Transverse colon (tissue), 4 donors: ENCODE data around the gene SRRM3. TPM values are rescaled to one million over a fixed set of nuclear protein-coding genes. Genes with fewer than 3 reads are reported as not detected.

Source experiments
- DNase-seq: peaks from one replicate; pipeline ENCODE4 v3.0.0-alpha.2; 2019
- H3K27ac ChIP-seq, 4 donors: fragments of 200-600 bp; sonication (generic); 2 replicates each; pipeline ENCODE4 v1.5.1; 2016 to 2018; ENCODE audit warnings: inconsistent platforms in 4 of 4
- H3K27me3 ChIP-seq: fragments of 200-600 bp; sonication (generic); 2 replicates; pipeline ENCODE4 v1.5.1; 2017; ENCODE audit warnings: inconsistent platforms
- H3K36me3 ChIP-seq, 4 donors: fragments of 200-600 bp; sonication (generic); 2 replicates each; pipeline ENCODE4 v1.5.1; 2017 to 2019; ENCODE audit warnings: inconsistent platforms in 4 of 4
- H3K4me1 ChIP-seq, 4 donors: fragments of 200-600 bp; sonication (generic); 2 replicates each; pipeline ENCODE4 v1.5.1; 2017 to 2020; ENCODE audit warnings: inconsistent platforms in 4 of 4
- H3K4me3 ChIP-seq, 4 donors: fragments of 200-600 bp; sonication (generic); 1 replicate in 1 of 4; 2 replicates in 3 of 4; pipeline versions ENCODE4 v1.5.1 to v1.6.1; 2017 to 2019; ENCODE audit warnings: inconsistent platforms in 4 of 4
- H3K9me3 ChIP-seq, 2 donors: fragments of 200-600 bp; sonication (generic); 2 replicates each; pipeline ENCODE4 v1.5.1; 2017 to 2019; ENCODE audit warnings: inconsistent platforms in 2 of 2
- CTCF ChIP-seq, 5 experiments: fragments of 200-600 bp in 3 of 5; fragments of 450-650 bp in 2 of 5; sonication (generic) in 3 of 5; IDR thresholded peaks; 1 replicate in 2 of 5; 2 replicates in 3 of 5; pipeline ENCODE4 v1.5.1; 2016 to 2017; ENCODE audit warnings: antibody characterized with exemption in 5 of 5, inconsistent platforms in 3 of 5, mild to moderate bottlenecking in 2 of 5, moderate library complexity in 1 of 5
- EP300 ChIP-seq: sonication (generic); formaldehyde crosslinking; IDR thresholded peaks from one replicate; pipeline ENCODE4 v1.6.1; 2017; ENCODE audit warnings: antibody characterized with exemption, low read depth
- POLR2A ChIP-seq: fragments of 450-650 bp; IDR thresholded peaks from one replicate; pipeline ENCODE4 v1.6.1; 2016; ENCODE audit warnings: antibody characterized with exemption, mild to moderate bottlenecking, moderate library complexity
- POLR2AphosphoS5 ChIP-seq, 3 donors: sonication (generic); formaldehyde crosslinking; IDR thresholded peaks; one replicate each; pipeline ENCODE4 v1.6.1; 2016; ENCODE audit warnings: antibody characterized with exemption in 3 of 3
- WGBS, 2 donors: methylation state at CpG; one replicate each; pipeline ENCODE4 v1.1.5; 2018; ENCODE audit warnings: low coverage in 1 of 2; 5-methylcytosine and 5-hydroxymethylcytosine counted together
- in situ Hi-C, 4 donors: fragments of 200-750 bp; cut with MboI; loops; one replicate each; pipeline versions ENCODE4 v1.15.0 to v1.15.1; 2017; ENCODE audit warnings: low sequenced_read_pairs in 3 of 4, low pct_ligation_motif_present in 1 of 4, low pct_unique_long_range_greater_than_20kb in 1 of 4
- intact Hi-C: fragments of 100-400 bp; cut with DNase I; formaldehyde crosslinking; loops from one replicate; pipeline ENCODE4 v1.15.1; 2023; ENCODE audit warnings: low total_unique reads
- total RNA-seq, 4 donors: library from RNA; depleted of rRNA; stranded (reverse); fragments of >200 nt; gene quantifications; one replicate each; pipeline ENCODE4 v1.1.0, GENCODE V29; 2016

Gene SRRM3
- total RNA-seq, 4 donors from 2014 or later, result 0.82 to 1.4 (median 1.1) TPM; not detected in 1

GRCh38 chr7:76326646-76327233, 125.0 kb downstream of the SRRM3 start:
- in situ Hi-C loops (no loop called here), intact Hi-C loops (no loop called here)
- H3K4me1 ChIP-seq, result peaks cover 0 to 14% (median 2%) of the 10 kb centered on the region in 4 donors
- H3K27ac ChIP-seq, result peak overlapping the region in 1 of 4 donors; percentile 10
- no peak for DNase-seq
- WGBS, 2 donors, result 54 to 65% methylated on average over 3 to 5 of the region's 5 CpGs
- H3K9me3 ChIP-seq, result no peaks in the 10 kb centered on the region
- TF ChIP-seq POLR2AphosphoS5 (IDR thresholded peaks at IDR 0.05), result no peak
- no peak for TF ChIP-seq EP300
- TF ChIP-seq CTCF (IDR thresholded peaks at IDR 0.05), result no peak
- TF ChIP-seq POLR2A, result no peak
- no peak overlapping the region for H3K4me3 ChIP-seq
- peaks cover 0 to 20% (median 8%) of the 10 kb centered on the region in 4 donors for H3K36me3 ChIP-seq
- no peaks in the 10 kb centered on the region for H3K27me3 ChIP-seq

- intact Hi-C loops, result no loop called here
- in situ Hi-C loops, result no loop called here
- no peak for DNase-seq
- Histone ChIP-seq H3K36me3 (peaks cover 0 to 20% (median 8%) of the 10 kb centered on the region in 4 donors), H3K4me1 (peaks cover 0 to 22% (median 2%) of the 10 kb centered on the region in 4 donors), H3K4me3 (no peak overlapping the region), H3K27me3 (no peaks in the 10 kb centered on the region), H3K27ac (no peak overlapping the region), H3K9me3 (no peaks in the 10 kb centered on the region)
- WGBS, 2 donors, result 41 to 65% methylated on average over 4 to 7 of the region's 7 CpGs
- TF ChIP-seq EP300 (no peak), CTCF (IDR thresholded peaks at IDR 0.05) (no peak), POLR2AphosphoS5 (IDR thresholded peaks at IDR 0.05) (no peak), POLR2A (no peak)
Measured at GRCh38 chr7:76327610-76328009, 125.9 kb downstream of the SRRM3 start.

- Histone ChIP-seq H3K4me3 (no peak overlapping the region), H3K9me3 (no peaks in the 10 kb centered on the region), H3K27ac (no peak overlapping the region), H3K36me3 (peaks cover 0 to 20% (median 8%) of the 10 kb centered on the region in 4 donors), H3K4me1 (peaks cover 4 to 30% (median 7%) of the 10 kb centered on the region in 4 donors), H3K27me3 (no peaks in the 10 kb centered on the region)
- 20 to 89% methylated on average over 1 to 15 of the region's 15 CpGs for WGBS, 2 donors
- no peak for DNase-seq
- intact Hi-C loops, result no loop called here
- in situ Hi-C loops, result no loop called here
- TF ChIP-seq POLR2AphosphoS5 (IDR thresholded peaks at IDR 0.05), result no peak
- TF ChIP-seq POLR2A, result no peak
- TF ChIP-seq CTCF (IDR thresholded peaks at IDR 0.05), result no peak
- TF ChIP-seq EP300, result no peak
Measured at GRCh38 chr7:76328389-76328788, 126.7 kb downstream of the SRRM3 start.

- intact Hi-C loops, result no loop called here
- TF ChIP-seq POLR2AphosphoS5 (IDR thresholded peaks at IDR 0.05), result no peak
- no peak for TF ChIP-seq POLR2A
- no peak for TF ChIP-seq CTCF (IDR thresholded peaks at IDR 0.05)
- H3K27me3 ChIP-seq, result no peaks in the 10 kb centered on the region
- no peak for DNase-seq
- 92 to 94% methylated on average over 15 to 29 of the region's 29 CpGs for WGBS, 2 donors
- peaks cover 10 to 41% (median 15%) of the 10 kb centered on the region in 4 donors for H3K4me1 ChIP-seq
- H3K36me3 ChIP-seq, result peaks cover 0 to 20% (median 8%) of the 10 kb centered on the region in 4 donors
- no peak overlapping the region for H3K27ac ChIP-seq
- in situ Hi-C loops, result no loop called here
- H3K4me3 ChIP-seq, result no peak overlapping the region
- H3K9me3 ChIP-seq, result no peaks in the 10 kb centered on the region
Measured at GRCh38 chr7:76329479-76329878, 127.8 kb downstream of the SRRM3 start.
